ENCODE results near the gene ZFHX3. TPM values are rescaled to one million over a fixed set of nuclear protein-coding genes. Genes with fewer than 3 reads are reported as not detected.

Gene ZFHX3
- polyA plus RNA-seq, 1 donor (not counting 4 experiments of a cell fraction or from before 2014, with no cell fraction given) = 1.2 TPM

- H3K9me1 ChIP-seq (ENCODE audit: control insufficient read depth, extremely low read depth, insufficient read depth, low read length) = no peaks in the 10 kb centered on the region
- TF ChIP-seq, protein P1, sequence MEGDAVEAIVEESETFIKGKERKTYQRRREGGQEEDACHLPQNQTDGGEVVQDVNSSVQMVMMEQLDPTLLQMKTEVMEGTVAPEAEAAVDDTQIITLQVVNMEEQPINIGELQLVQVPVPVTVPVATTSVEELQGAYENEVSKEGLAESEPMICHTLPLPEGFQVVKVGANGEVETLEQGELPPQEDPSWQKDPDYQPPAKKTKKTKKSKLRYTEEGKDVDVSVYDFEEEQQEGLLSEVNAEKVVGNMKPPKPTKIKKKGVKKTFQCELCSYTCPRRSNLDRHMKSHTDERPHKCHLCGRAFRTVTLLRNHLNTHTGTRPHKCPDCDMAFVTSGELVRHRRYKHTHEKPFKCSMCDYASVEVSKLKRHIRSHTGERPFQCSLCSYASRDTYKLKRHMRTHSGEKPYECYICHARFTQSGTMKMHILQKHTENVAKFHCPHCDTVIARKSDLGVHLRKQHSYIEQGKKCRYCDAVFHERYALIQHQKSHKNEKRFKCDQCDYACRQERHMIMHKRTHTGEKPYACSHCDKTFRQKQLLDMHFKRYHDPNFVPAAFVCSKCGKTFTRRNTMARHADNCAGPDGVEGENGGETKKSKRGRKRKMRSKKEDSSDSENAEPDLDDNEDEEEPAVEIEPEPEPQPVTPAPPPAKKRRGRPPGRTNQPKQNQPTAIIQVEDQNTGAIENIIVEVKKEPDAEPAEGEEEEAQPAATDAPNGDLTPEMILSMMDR (optimal IDR thresholded peaks at IDR 0.05 in 1 of 3, IDR thresholded peaks at IDR 0.05 in 1 of 3, conservative IDR thresholded peaks at IDR 0.05 in 1 of 3; ENCODE audit: extremely low read depth in 1 of 3, insufficient read depth in 2 of 3, low read length in 3 of 3) = no peak
- TF ChIP-seq EZH2 (IDR thresholded peaks at IDR 0.05; ENCODE audit: low read length) = no peak
- H3K27ac ChIP-seq (ENCODE audit: control insufficient read depth, insufficient read depth, low read length) = no peak overlapping the region
These were observed 185.8 kb downstream of the ZFHX3 start for GRCh38 chr16:72862090-72862489.

DNA sequence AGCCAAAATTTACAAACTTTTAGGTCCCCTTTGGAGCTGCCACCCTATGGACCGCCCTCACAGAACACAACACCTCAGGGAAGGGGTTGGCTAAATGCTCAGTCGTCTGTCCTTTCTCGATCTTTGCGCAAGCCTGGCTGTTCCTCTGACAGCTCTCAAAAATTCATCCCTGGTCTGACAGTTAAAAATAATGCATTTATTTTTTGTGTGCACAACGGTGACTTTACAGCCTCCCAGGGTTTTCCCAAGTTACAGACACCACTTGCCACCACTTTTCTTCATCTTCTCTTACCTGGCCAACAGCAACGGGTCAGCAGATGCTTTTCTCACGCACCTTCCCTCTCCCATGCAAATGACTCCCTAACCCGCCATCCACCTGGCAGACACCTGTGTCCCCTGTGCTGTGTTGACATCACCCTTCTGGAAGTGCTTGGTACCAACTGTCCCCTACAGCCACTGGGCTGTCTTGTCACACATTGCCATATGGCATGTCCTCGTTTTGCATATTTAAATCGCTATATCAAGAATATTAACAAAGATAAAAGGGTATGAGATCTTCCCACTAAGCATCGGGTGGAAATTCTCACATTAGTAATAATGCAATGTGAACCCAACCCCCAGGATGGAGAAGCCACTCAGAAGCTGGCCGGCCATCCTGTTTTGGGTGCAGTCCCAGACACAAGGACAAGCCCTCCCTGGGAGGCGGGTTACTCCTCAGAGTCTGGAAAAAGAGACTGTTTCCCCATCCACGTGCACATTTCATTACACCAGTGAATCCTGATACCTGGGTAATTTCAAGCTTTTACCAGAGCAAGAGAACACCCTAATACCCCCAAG lies 187.0 kb downstream of the ZFHX3 start:
- dilution Hi-C loops (cut with MboI; ENCODE audit: extremely low pct_ligation_motif_present, low sequenced_read_pairs) = no loop called here

More at GRCh38 chr16:72862090-72862489, 185.8 kb downstream of the ZFHX3 start:
- H4K20me1 ChIP-seq (ENCODE audit: control insufficient read depth, extremely low read depth, insufficient read depth, low read length) = no peaks in the 10 kb centered on the region
- no peak overlapping the region for H3K4me3 ChIP-seq (ENCODE audit: control insufficient read depth in 2 of 3, extremely low read depth in 1 of 3, insufficient read depth in 2 of 3, low read depth in 1 of 3, low read length in 3 of 3)
- DNase-seq (ENCODE audit: low read depth, low spot score) = no peak
- dilution Hi-C loops (cut with MboI; ENCODE audit: extremely low pct_ligation_motif_present, low sequenced_read_pairs) = no loop called here
- no peak overlapping the region for H3K4me2 ChIP-seq (ENCODE audit: control insufficient read depth, extremely low read depth, insufficient read depth, low read depth, low read length)
- no peak overlapping the region for H2AFZ ChIP-seq (ENCODE audit: control insufficient read depth, low read length)
- H3K79me2 ChIP-seq (ENCODE audit: control insufficient read depth, insufficient read depth, low read length) = no peaks in the 10 kb centered on the region
- H3K4me1 ChIP-seq (ENCODE audit: control insufficient read depth, extremely low read depth, insufficient read depth, low read length) = no peaks in the 10 kb centered on the region
- no peak overlapping the region for H3K9ac ChIP-seq (ENCODE audit: control insufficient read depth, extremely low read depth, insufficient read depth, low read length)
- FAIRE-seq = no peak
- H3K9me3 ChIP-seq (ENCODE audit: control insufficient read depth, low read depth, low read length) = no peaks in the 10 kb centered on the region
- H3K36me3 ChIP-seq (ENCODE audit: control insufficient read depth in 2 of 2, extremely low read depth in 1 of 2, insufficient read depth in 2 of 2, low read length in 2 of 2) = peaks cover 0 to 1% of the 10 kb centered on the region in 2 experiments
- no peaks in the 10 kb centered on the region for H3K27me3 ChIP-seq (ENCODE audit: control insufficient read depth, extremely low read depth, insufficient read depth, low read length)

More for the DNA sequence above, 187.0 kb downstream of the ZFHX3 start:
- no peak for DNase-seq (ENCODE audit: low read depth, low spot score)
- no peaks in the 10 kb centered on the region for H4K20me1 ChIP-seq (ENCODE audit: control insufficient read depth, extremely low read depth, insufficient read depth, low read length)
- H3K4me1 ChIP-seq (ENCODE audit: control insufficient read depth, extremely low read depth, insufficient read depth, low read length) = no peaks in the 10 kb centered on the region
- H3K9me3 ChIP-seq (ENCODE audit: control insufficient read depth, low read depth, low read length) = no peaks in the 10 kb centered on the region
- H3K4me3 ChIP-seq (ENCODE audit: control insufficient read depth in 2 of 3, extremely low read depth in 1 of 3, insufficient read depth in 2 of 3, low read depth in 1 of 3, low read length in 3 of 3) = no peak overlapping the region
- peaks cover 0 to 1% of the 10 kb centered on the region in 2 experiments for H3K36me3 ChIP-seq (ENCODE audit: control insufficient read depth in 2 of 2, extremely low read depth in 1 of 2, insufficient read depth in 2 of 2, low read length in 2 of 2)
- no peak overlapping the region for H3K27ac ChIP-seq (ENCODE audit: control insufficient read depth, insufficient read depth, low read length)
- no peak overlapping the region for H3K9ac ChIP-seq (ENCODE audit: control insufficient read depth, extremely low read depth, insufficient read depth, low read length)
- no peak for TF ChIP-seq EZH2 (IDR thresholded peaks at IDR 0.05; ENCODE audit: low read length)
- TF ChIP-seq, protein P1 (optimal IDR thresholded peaks at IDR 0.05 in 1 of 3, IDR thresholded peaks at IDR 0.05 in 1 of 3, conservative IDR thresholded peaks at IDR 0.05 in 1 of 3; ENCODE audit: extremely low read depth in 1 of 3, insufficient read depth in 2 of 3, low read length in 3 of 3) = no peak
- no peak overlapping the region for H2AFZ ChIP-seq (ENCODE audit: control insufficient read depth, low read length)
- no peaks in the 10 kb centered on the region for H3K9me1 ChIP-seq (ENCODE audit: control insufficient read depth, extremely low read depth, insufficient read depth, low read length)
- H3K79me2 ChIP-seq (ENCODE audit: control insufficient read depth, insufficient read depth, low read length) = no peaks in the 10 kb centered on the region
- no peaks in the 10 kb centered on the region for H3K27me3 ChIP-seq (ENCODE audit: control insufficient read depth, extremely low read depth, insufficient read depth, low read length)
- FAIRE-seq = no peak
- H3K4me2 ChIP-seq (ENCODE audit: control insufficient read depth, extremely low read depth, insufficient read depth, low read depth, low read length) = no peak overlapping the region
